HG02884 (cell line): ENCODE data around the gene SLC25A26.

Experiments used
- ATAC-seq: cut with Tn5 transposase; IDR thresholded peaks from one replicate; pipeline ENCODE4 v1.9.1; 2021; ENCODE audit warnings: mild to moderate bottlenecking, moderate library complexity; ENCODE audit not compliant: unreplicated experiment

SLC25A26 gene

GRCh38 chr3:66314455-66314854 is 93.7 kb downstream of the SLC25A26 start:
- ATAC-seq = no peak

GRCh38 chr3:66317750-66318376 is 97.1 kb downstream of the SLC25A26 start:
- no peak for ATAC-seq

GRCh38 chr3:66320390-66320789 is 99.6 kb downstream of the SLC25A26 start:
- ATAC-seq = no peak

GRCh38 chr3:66322436-66322835 is 101.6 kb downstream of the SLC25A26 start:
- no peak for ATAC-seq

- ATAC-seq = no peak
These were observed 105.5 kb downstream of the SLC25A26 start for GRCh38 chr3:66326340-66326739.

- no peak for ATAC-seq
These were observed 114.9 kb downstream of the SLC25A26 start for GRCh38 chr3:66335671-66336070.

- ATAC-seq = no peak
These were observed 115.5 kb downstream of the SLC25A26 start for GRCh38 chr3:66336333-66336766.

- no peak for ATAC-seq
These were observed 118.1 kb downstream of the SLC25A26 start for GRCh38 chr3:66338927-66339326.

GRCh38 chr3:66342717-66343356 is 122.0 kb downstream of the SLC25A26 start:
- ATAC-seq = no peak

GRCh38 chr3:66344391-66344811 is 123.6 kb downstream of the SLC25A26 start:
- ATAC-seq = no peak

- no peak for ATAC-seq
These were observed 124.2 kb downstream of the SLC25A26 start for GRCh38 chr3:66344848-66345578.

GRCh38 chr3:66348704-66349103 is 127.9 kb downstream of the SLC25A26 start:
- no peak for ATAC-seq

GRCh38 chr3:66350601-66351000 is 129.8 kb downstream of the SLC25A26 start:
- no peak for ATAC-seq

- no peak for ATAC-seq
These were observed 132.2 kb downstream of the SLC25A26 start for GRCh38 chr3:66353039-66353438.

- ATAC-seq = no peak
These were observed 132.7 kb downstream of the SLC25A26 start for GRCh38 chr3:66353530-66353929.

- ATAC-seq = no peak
These were observed 133.2 kb downstream of the SLC25A26 start for GRCh38 chr3:66354001-66354400.

- ATAC-seq = no peak
These were observed 134.6 kb downstream of the SLC25A26 start for GRCh38 chr3:66355394-66355793.

- no peak for ATAC-seq
These were observed 135.2 kb downstream of the SLC25A26 start for GRCh38 chr3:66355997-66356396.

- ATAC-seq = no peak
These were observed 140.6 kb downstream of the SLC25A26 start for GRCh38 chr3:66361356-66361755.

- no peak for ATAC-seq
These were observed 141.7 kb downstream of the SLC25A26 start for GRCh38 chr3:66362541-66362941.

- ATAC-seq = no peak
These were observed 142.3 kb downstream of the SLC25A26 start for GRCh38 chr3:66363148-66363547.

GRCh38 chr3:66365080-66365479 is 144.3 kb downstream of the SLC25A26 start:
- ATAC-seq = no peak
